Chondrocyte (in vitro differentiated cells): ENCODE measurements around the gene HNRNPLL. TPM values are rescaled to one million over a fixed set of nuclear protein-coding genes. Genes with fewer than 3 reads are reported as not detected.

Experiments used
- DNase-seq: peaks from one replicate; pipeline ENCODE4 v3.0.0; 2021; ENCODE audit warnings: mixed read lengths, low spot score
- H3K27ac Mint-ChIP-seq: one replicate; pipeline ENCODE4 v1.8.0; 2021; ENCODE audit warnings: mild to moderate bottlenecking, moderate library complexity, mixed read lengths; ENCODE audit not compliant: unreplicated experiment
- H3K27me3 Mint-ChIP-seq: 2 replicates; pipeline ENCODE4 v1.8.0; 2021; ENCODE audit warnings: low read depth, mixed read lengths
- H3K36me3 Mint-ChIP-seq: 2 replicates; pipeline ENCODE4 v1.8.0; 2021; ENCODE audit warnings: low read depth, mixed read lengths
- H3K4me1 Mint-ChIP-seq: 2 replicates; pipeline ENCODE4 v1.8.0; 2021; ENCODE audit warnings: low read depth, mild to moderate bottlenecking, mixed read lengths
- H3K4me3 Mint-ChIP-seq: one replicate; pipeline ENCODE4 v1.8.0; 2021; ENCODE audit warnings: mild to moderate bottlenecking, moderate library complexity, mixed read lengths; ENCODE audit not compliant: unreplicated experiment
- H3K9me3 Mint-ChIP-seq: 2 replicates; pipeline ENCODE4 v1.8.0; 2021; ENCODE audit warnings: low read depth, mixed read lengths
- total RNA-seq: library from RNA; stranded (reverse); gene quantifications from 3 replicates; pipeline ENCODE4 v1.2.1, GENCODE V29; 2021
- TF ChIP-seq, protein P1 (sequence below): fragments of 200-600 bp; sonication (generic); IDR thresholded peaks from 2 replicates; pipeline ENCODE4 v1.5.0; 2021; ENCODE audit warnings: antibody characterized with exemption, mild to moderate bottlenecking, moderate library complexity

HNRNPLL gene
- total RNA-seq, 1 donor from 2014 or later = 41.8 TPM

GRCh38 chr2:38557217-38557616 is 45.5 kb downstream of the HNRNPLL start:
- no peaks in the 10 kb centered on the region for H3K4me1 Mint-ChIP-seq
- no peak overlapping the region for H3K27ac Mint-ChIP-seq
- no peak overlapping the region for H3K4me3 Mint-ChIP-seq
- H3K36me3 Mint-ChIP-seq = peaks cover 14% of the 10 kb centered on the region
- H3K9me3 Mint-ChIP-seq = no peaks in the 10 kb centered on the region
- no peak for DNase-seq
- TF ChIP-seq, protein P1, sequence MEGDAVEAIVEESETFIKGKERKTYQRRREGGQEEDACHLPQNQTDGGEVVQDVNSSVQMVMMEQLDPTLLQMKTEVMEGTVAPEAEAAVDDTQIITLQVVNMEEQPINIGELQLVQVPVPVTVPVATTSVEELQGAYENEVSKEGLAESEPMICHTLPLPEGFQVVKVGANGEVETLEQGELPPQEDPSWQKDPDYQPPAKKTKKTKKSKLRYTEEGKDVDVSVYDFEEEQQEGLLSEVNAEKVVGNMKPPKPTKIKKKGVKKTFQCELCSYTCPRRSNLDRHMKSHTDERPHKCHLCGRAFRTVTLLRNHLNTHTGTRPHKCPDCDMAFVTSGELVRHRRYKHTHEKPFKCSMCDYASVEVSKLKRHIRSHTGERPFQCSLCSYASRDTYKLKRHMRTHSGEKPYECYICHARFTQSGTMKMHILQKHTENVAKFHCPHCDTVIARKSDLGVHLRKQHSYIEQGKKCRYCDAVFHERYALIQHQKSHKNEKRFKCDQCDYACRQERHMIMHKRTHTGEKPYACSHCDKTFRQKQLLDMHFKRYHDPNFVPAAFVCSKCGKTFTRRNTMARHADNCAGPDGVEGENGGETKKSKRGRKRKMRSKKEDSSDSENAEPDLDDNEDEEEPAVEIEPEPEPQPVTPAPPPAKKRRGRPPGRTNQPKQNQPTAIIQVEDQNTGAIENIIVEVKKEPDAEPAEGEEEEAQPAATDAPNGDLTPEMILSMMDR = no peak
- no peaks in the 10 kb centered on the region for H3K27me3 Mint-ChIP-seq

GRCh38 chr2:38556006-38556801 is 46.5 kb downstream of the HNRNPLL start:
- H3K9me3 Mint-ChIP-seq = no peaks in the 10 kb centered on the region
- TF ChIP-seq, protein P1 = no peak
- H3K36me3 Mint-ChIP-seq = peaks cover 16% of the 10 kb centered on the region
- H3K4me3 Mint-ChIP-seq = no peak overlapping the region
- DNase-seq = no peak
- no peaks in the 10 kb centered on the region for H3K4me1 Mint-ChIP-seq
- no peaks in the 10 kb centered on the region for H3K27me3 Mint-ChIP-seq
- H3K27ac Mint-ChIP-seq = no peak overlapping the region

DNA sequence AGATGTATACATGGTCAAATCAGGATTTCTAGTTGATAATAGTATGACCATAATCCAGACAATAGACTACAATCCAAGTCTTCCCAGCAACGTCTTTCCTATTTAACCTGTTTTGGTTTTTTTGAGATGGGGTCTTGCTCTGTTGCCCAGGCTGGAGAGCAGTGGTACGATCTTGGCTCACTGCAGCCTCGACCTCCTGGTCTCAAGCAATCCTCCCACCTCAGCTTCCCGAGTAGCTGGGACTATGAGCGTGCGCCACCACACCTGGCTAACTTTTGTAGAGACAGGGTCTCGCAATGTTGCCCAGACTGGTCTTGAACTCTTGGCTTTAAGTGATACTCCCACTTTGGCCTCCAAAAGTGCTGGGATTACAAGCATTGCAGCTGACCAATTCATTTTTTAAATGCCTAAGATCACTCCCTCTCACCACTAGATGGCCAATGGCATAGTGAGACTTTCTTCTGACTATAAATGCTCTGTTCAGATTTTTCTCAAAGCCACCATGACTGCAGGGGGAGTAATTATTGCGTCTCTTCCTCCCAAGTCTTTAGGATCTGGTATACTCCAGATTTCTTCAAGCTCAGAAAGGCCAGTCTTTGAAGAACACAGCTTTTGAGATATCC is 47.6 kb downstream of the HNRNPLL start:
- DNase-seq = no peak
- Mint-ChIP-seq H3K4me3 (no peak overlapping the region), H3K4me1 (no peaks in the 10 kb centered on the region), H3K9me3 (no peaks in the 10 kb centered on the region), H3K27ac (no peak overlapping the region), H3K36me3 (peaks cover 12% of the 10 kb centered on the region), H3K27me3 (no peaks in the 10 kb centered on the region)
- TF ChIP-seq, protein P1 = peak; percentile 70

GRCh38 chr2:38553554-38553953 is 49.2 kb downstream of the HNRNPLL start:
- DNase-seq = no peak
- Mint-ChIP-seq H3K27me3 (no peaks in the 10 kb centered on the region), H3K36me3 (peaks cover 11% of the 10 kb centered on the region), H3K4me1 (no peaks in the 10 kb centered on the region), H3K27ac (no peak overlapping the region), H3K9me3 (no peaks in the 10 kb centered on the region), H3K4me3 (no peak overlapping the region)
- TF ChIP-seq, protein P1 = no peak

- H3K9me3 Mint-ChIP-seq = no peaks in the 10 kb centered on the region
- H3K27me3 Mint-ChIP-seq = no peaks in the 10 kb centered on the region
- no peaks in the 10 kb centered on the region for H3K4me1 Mint-ChIP-seq
- no peak for DNase-seq
- TF ChIP-seq, protein P1 = no peak
- H3K27ac Mint-ChIP-seq = no peak overlapping the region
- H3K4me3 Mint-ChIP-seq = no peak overlapping the region
- peaks cover 10% of the 10 kb centered on the region for H3K36me3 Mint-ChIP-seq
These were observed 50.5 kb downstream of the HNRNPLL start for GRCh38 chr2:38552259-38552658.
